Endothelial cell of umbilical vein (primary cell): ENCODE measurements around the gene COL20A1. TPM values are rescaled to one million over a fixed set of nuclear protein-coding genes. Genes with fewer than 3 reads are reported as not detected.

ENCODE experiments used
- BruUV-seq: library from RNA; stranded (reverse); fragments of 400-500 nt; replicated peaks from 2 replicates; lab custom pipeline; 2021; lab: Mats Ljungman, UMichigan
- CTCF ChIA-PET: fragments of 300-600, 350-600 bp; sonication (Branson Sonifier 250); formaldehyde crosslinking; loops from one replicate; lab custom pipeline; 2021; ENCODE audit warnings: antibody characterized with exemption, inconsistent platforms; lab: Charles Lee
- POLR2A ChIA-PET: fragments of 300-600, 350-600 bp; sonication (Branson Sonifier 250); formaldehyde crosslinking; loops from one replicate; lab custom pipeline; 2021; ENCODE audit warnings: antibody characterized with exemption, inconsistent platforms; lab: Charles Lee
- DNase-seq: peaks from one replicate; pipeline ENCODE4 v3.0.0-alpha.2; 2011; ENCODE audit warnings: low read depth, low spot score
- FAIRE-seq: peaks from 2 replicates; lab custom pipeline; 2011; peaks lifted over from hg19 to GRCh38; lab: Jason Lieb, UNC
- H2AFZ ChIP-seq: 2 replicates; pipeline ENCODE4 v1.6.0; 2012; ENCODE audit warnings: low read depth, low read length, control low read depth, inconsistent platforms
- H3K27ac ChIP-seq: 2 replicates; pipeline ENCODE4 v1.5.1; 2011; ENCODE audit warnings: low read depth, mild to moderate bottlenecking, control low read depth, low read length, moderate library complexity; ENCODE audit not compliant: insufficient read depth
- H3K27me3 ChIP-seq, 2 experiments: 2 replicates each; pipeline versions ENCODE4 v1.6.0 to v1.6.1; 2011; ENCODE audit warnings: low read length in 2 of 2, mixed read lengths in 1 of 2; ENCODE audit not compliant: control insufficient read depth in 2 of 2, insufficient read depth in 2 of 2
- H3K36me3 ChIP-seq, 2 experiments: 2 replicates in 1 of 2; 3 replicates in 1 of 2; pipeline ENCODE4 v1.5.1; 2011; ENCODE audit warnings: low read length in 2 of 2, mild to moderate bottlenecking in 1 of 2, moderate library complexity in 1 of 2; ENCODE audit not compliant: control insufficient read depth in 2 of 2, insufficient read depth in 2 of 2; ENCODE audit errors: extremely low read depth in 1 of 2
- H3K4me1 ChIP-seq: 3 replicates; pipeline ENCODE4 v1.5.1; 2011; ENCODE audit warnings: mild to moderate bottlenecking, low read length; ENCODE audit not compliant: control insufficient read depth, insufficient read depth; ENCODE audit errors: extremely low read depth
- H3K4me2 ChIP-seq: 2 replicates; pipeline ENCODE4 v1.6.1; 2011; ENCODE audit warnings: low read length, control low read depth, mixed read lengths; ENCODE audit not compliant: insufficient read depth
- H3K4me3 ChIP-seq, 3 experiments: fragments of 200-600 bp in 1 of 3; sonication (generic), shearing (Covaris generic) in 1 of 3; replicated peaks in 1 of 3; 2 replicates each; pipeline ENCODE4 v1.5.1; 2011 to 2016; ENCODE audit warnings: control low read depth in 3 of 3, low read length in 3 of 3, mild to moderate bottlenecking in 2 of 3, inconsistent platforms in 1 of 3, low read depth in 1 of 3, moderate library complexity in 1 of 3; ENCODE audit not compliant: insufficient read depth in 1 of 3
- H3K79me2 ChIP-seq: 2 replicates; pipeline ENCODE4 v1.6.0; 2012; ENCODE audit warnings: low read length, inconsistent platforms; ENCODE audit not compliant: control insufficient read depth, insufficient read depth
- H3K9ac ChIP-seq: replicated peaks from 2 replicates; pipeline ENCODE3; 2011; ENCODE audit warnings: low read length, control low read depth; ENCODE audit not compliant: insufficient read depth; ENCODE audit errors: extremely low read depth
- H3K9me1 ChIP-seq: replicated peaks from 3 replicates; pipeline ENCODE4 v1.6.0; 2011; ENCODE audit warnings: mild to moderate bottlenecking, low read length; ENCODE audit not compliant: control insufficient read depth, insufficient read depth; ENCODE audit errors: extremely low read depth
- H3K9me3 ChIP-seq: replicated peaks from 2 replicates; pipeline ENCODE4 v1.5.1; 2012; ENCODE audit warnings: low read length, inconsistent platforms; ENCODE audit not compliant: control insufficient read depth, insufficient read depth
- H4K20me1 ChIP-seq: replicated peaks from 2 replicates; pipeline ENCODE3; 2011; ENCODE audit warnings: mild to moderate bottlenecking, low read length; ENCODE audit not compliant: control insufficient read depth, insufficient read depth; ENCODE audit errors: extremely low read depth
- EZH2 ChIP-seq: IDR thresholded peaks from 2 replicates; pipeline ENCODE4 v1.6.1; 2012; ENCODE audit warnings: borderline replicate concordance, low read depth, mild to moderate bottlenecking, moderate library complexity, low read length, inconsistent platforms; ENCODE audit not compliant: severe bottlenecking
- FOS ChIP-seq: IDR thresholded peaks from 2 replicates; pipeline ENCODE4 v1.6.1; 2011; ENCODE audit warnings: mild to moderate bottlenecking, low read length, moderate library complexity, borderline replicate concordance; ENCODE audit not compliant: insufficient read depth
- GATA2 ChIP-seq: IDR thresholded peaks from 2 replicates; pipeline ENCODE4 v1.7.0; 2011; ENCODE audit warnings: low read depth, mild to moderate bottlenecking, moderate library complexity, mixed read lengths, low read length; ENCODE audit not compliant: insufficient read length, insufficient read depth
- JUN ChIP-seq: IDR thresholded peaks from 2 replicates; pipeline ENCODE4 v1.6.1; 2011; ENCODE audit warnings: borderline replicate concordance, low read depth; ENCODE audit not compliant: insufficient read length, insufficient read depth
- MYC ChIP-seq: IDR thresholded peaks from one replicate; pipeline ENCODE4 v1.6.1; 2011; ENCODE audit warnings: mild to moderate bottlenecking, low read depth, low read length
- POLR2A ChIP-seq: IDR thresholded peaks from 2 replicates; pipeline ENCODE4 v1.6.1; 2012; ENCODE audit warnings: low read depth, mild to moderate bottlenecking, control low read depth, low read length
- POLR2AphosphoS5 ChIP-seq: IDR thresholded peaks from 2 replicates; pipeline ENCODE4 v1.6.1; 2012; ENCODE audit warnings: low read depth, mild to moderate bottlenecking, control low read depth, low read length, moderate library complexity; ENCODE audit not compliant: insufficient read depth
- dilution Hi-C: fragments of 300-500 bp; cut with MboI; formaldehyde crosslinking; loops from one replicate; pipeline ENCODE4 v1.15.0; 2019; ENCODE audit warnings: low sequenced_read_pairs; ENCODE audit not compliant: extremely low pct_ligation_motif_present
- intact Hi-C: fragments of 100-400 bp; cut with micrococcal nuclease; formaldehyde crosslinking; loops from one replicate; pipeline ENCODE4 v1.10.0; 2022
- polyA plus RNA-seq, 4 experiments: library from polyadenylated mRNA; depleted of rRNA in 3 of 4; stranded (reverse) in 3 of 4; unstranded in 1 of 4; fragments of >200 nt; gene quantifications; 2 replicates each; pipeline versions ENCODE4 v1.2.1 to v1.2.3, GENCODE V29; 2011 to 2012; ENCODE audit warnings: missing spikeins in 1 of 4
- total RNA-seq: library from RNA; stranded (reverse); gene quantifications from 2 replicates; pipeline ENCODE4 v1.2.3, GENCODE V29; 2021

COL20A1 gene
- total and polyA plus RNA-seq, 2 donors (not counting 3 experiments of a cell fraction or from before 2014, with no cell fraction given) = not detected

DNA sequence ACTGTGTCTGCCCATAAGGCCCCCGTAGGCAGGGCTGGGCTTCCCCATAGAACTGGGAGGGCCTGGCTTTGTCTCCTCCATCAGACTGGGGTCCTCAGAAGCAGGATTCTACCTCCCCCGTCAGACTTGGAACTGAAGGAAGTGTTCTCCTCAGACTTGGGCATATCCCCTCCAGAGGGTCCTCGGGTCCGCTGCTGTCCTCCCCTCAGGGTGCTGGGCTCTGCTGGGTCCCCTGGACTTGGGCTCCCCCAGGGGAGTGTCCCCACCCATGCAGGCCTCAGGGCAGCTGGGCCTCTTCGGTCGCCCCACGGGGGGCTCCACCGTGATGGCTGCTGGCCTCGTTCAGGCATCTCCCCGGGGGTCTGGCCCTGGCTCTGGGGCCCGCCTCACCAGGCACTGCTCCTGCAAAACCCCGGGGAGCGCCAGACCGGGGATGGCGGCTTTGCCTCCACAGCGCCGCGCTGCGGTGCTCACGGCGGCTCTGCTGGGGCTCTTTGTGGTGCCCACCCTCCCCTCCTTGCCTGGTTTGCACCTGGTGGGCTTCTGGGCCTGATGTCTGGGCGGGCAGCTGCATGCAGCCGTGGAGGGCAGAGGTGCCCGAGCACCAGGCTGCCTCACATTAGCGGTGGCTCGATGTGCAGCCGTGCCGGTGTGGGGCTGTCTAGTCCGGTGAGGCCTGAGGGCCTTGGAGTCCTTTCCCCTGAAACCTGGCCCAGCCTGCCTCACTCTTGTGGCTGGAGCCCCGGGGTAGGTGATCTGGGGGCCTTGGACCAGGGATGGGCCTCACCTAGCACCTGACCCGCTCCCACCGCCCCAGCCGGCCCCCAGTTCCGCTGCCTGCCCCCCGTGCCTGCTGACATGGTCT, 13.9 kb downstream of the COL20A1 start:
- Histone ChIP-seq H3K36me3 (no peaks in the 10 kb centered on the region), H2AFZ (no peak overlapping the region), H4K20me1 (no peaks in the 10 kb centered on the region), H3K27me3 (no peaks in the 10 kb centered on the region), H3K9ac (no peak overlapping the region), H3K9me3 (no peaks in the 10 kb centered on the region), H3K9me1 (no peaks in the 10 kb centered on the region), H3K79me2 (no peaks in the 10 kb centered on the region), H3K4me2 (no peak overlapping the region), H3K4me3 (no peak overlapping the region), H3K27ac (no peak overlapping the region), H3K4me1 (no peaks in the 10 kb centered on the region)
- dilution Hi-C loops = no loop called here
- DNase-seq (no peak), FAIRE-seq (no peak)
- CTCF ChIA-PET = interaction anchor here (5.1 kb wide), 1 partner anchor 75 kb away, joined by 267 read pairs; no protein-coding TSS in a partner anchor
- no TSS peak for BruUV-seq
- TF ChIP-seq GATA2 = no peak
- TF ChIP-seq JUN = no peak
- TF ChIP-seq POLR2A = no peak
- no peak for TF ChIP-seq EZH2
- POLR2A ChIA-PET = no interaction called here
- intact Hi-C loops = no loop called here

DNA sequence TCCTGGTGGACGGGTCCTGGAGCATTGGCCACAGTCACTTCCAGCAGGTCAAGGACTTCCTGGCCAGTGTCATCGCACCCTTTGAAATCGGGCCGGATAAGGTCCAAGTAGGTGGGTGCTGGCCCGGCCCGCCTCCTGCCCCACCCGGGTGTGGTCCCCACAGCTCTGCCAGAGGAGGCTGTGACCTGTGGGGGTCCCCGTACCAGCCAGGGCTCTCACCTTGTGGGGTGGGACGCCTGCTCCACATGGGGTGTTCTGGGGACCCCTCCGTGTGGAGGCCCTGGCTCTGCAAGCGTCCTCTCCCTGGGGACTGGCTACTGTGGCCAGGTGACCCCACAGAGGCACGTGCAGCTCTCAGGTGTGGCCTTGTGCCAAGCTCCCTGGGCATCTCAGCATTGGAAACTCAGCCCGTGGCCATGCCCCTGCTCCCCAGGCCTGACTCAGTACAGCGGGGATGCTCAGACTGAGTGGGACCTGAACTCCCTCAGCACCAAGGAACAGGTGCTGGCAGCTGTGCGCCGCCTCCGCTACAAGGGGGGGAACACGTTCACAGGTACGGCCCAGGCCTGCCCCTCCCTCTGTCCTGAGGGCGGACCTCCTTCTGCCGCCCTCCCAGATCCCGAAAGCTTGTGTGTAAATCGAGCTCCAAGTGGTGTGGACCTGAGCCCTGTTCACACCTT, 14.7 kb downstream of the COL20A1 start:
- intact Hi-C loops = no loop called here
- H3K9me1 ChIP-seq = no peaks in the 10 kb centered on the region
- H3K9me3 ChIP-seq = no peaks in the 10 kb centered on the region
- no peak for DNase-seq
- dilution Hi-C loops = no loop called here
- no peak for TF ChIP-seq FOS
- no peak for TF ChIP-seq GATA2
- TF ChIP-seq MYC = no peak
- TF ChIP-seq EZH2 = no peak
- TF ChIP-seq POLR2AphosphoS5 = no peak
- FAIRE-seq = no peak
- no peaks in the 10 kb centered on the region for H3K79me2 ChIP-seq
- H3K27me3 ChIP-seq = no peaks in the 10 kb centered on the region
- H3K4me1 ChIP-seq = no peaks in the 10 kb centered on the region
- no peak overlapping the region for H3K9ac ChIP-seq
- no peak overlapping the region for H3K4me2 ChIP-seq
- ChIA-PET CTCF (interaction anchor here (0.9 to 5.1 kb wide), 6 partner anchors 10 to 188 kb away, joined by 3 to 267 read pairs (median 20); no protein-coding TSS in a partner anchor), POLR2A (no interaction called here)
- H3K27ac ChIP-seq = no peak overlapping the region
- no peaks in the 10 kb centered on the region for H3K36me3 ChIP-seq
- BruUV-seq = no TSS peak
- H4K20me1 ChIP-seq = no peaks in the 10 kb centered on the region
- no peak overlapping the region for H2AFZ ChIP-seq
- no peak overlapping the region for H3K4me3 ChIP-seq
